Erythroblast (primary cell): ENCODE measurements around the gene PHC2.

Experiments
- GATA1 ChIP-seq: IDR thresholded peaks from 2 replicates; pipeline ENCODE4 v1.6.1; 2011; ENCODE audit warnings: low read depth, mild to moderate bottlenecking, control low read depth, low read length, moderate library complexity
- POLR2A ChIP-seq: IDR thresholded peaks from 2 replicates; pipeline ENCODE4 v1.6.1; 2011; ENCODE audit warnings: mild to moderate bottlenecking, low read length

DNA sequence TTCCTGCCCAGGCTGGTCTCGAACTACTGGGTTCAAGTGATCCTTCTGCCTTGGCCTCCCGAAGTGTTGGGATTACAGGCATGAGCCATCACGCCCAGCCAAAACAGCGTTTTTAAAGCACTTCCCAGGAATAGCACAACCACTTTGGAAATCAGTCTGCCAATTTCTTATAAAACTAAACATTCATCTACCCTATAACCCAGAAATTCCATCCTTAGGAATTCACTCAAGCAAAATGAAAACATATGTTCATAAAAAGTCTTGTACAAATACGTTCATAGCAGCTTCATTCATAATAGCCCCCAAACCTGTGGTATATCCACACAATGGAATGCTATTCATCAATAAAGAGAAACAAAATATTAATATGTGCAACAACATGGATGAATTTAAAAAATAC is 36.1 kb downstream of the PHC2 start:
- TF ChIP-seq POLR2A, result no peak
- TF ChIP-seq GATA1, result no peak
